ENCODE results near the gene AAK1.

- TF ChIP-seq CTCF (conservative IDR thresholded peaks at IDR 0.05; ENCODE audit: low read depth, low read length): no peak
- no peak for TF ChIP-seq EZH2 (IDR thresholded peaks at IDR 0.05; ENCODE audit: borderline replicate concordance, low read depth, low read length, poor library complexity, severe bottlenecking)
Measured at GRCh38 chr2:69434753-69435152, 208.8 kb downstream of the AAK1 start.

Data from A673 (cell line).